NCI-H1436 treated with DMSO at 0.1 percent for 48 hours (cell line): ENCODE data around the gene CREB3L4.
A peak's percentile ranks its signal among the peaks of the same experiment; 100 is the strongest.
"Not testable (repeated sequence)": the region's sequence is repeated elsewhere in the genome, so short reads cannot be mapped to it uniquely, and the experiment has no call there.

Source experiments
- DNase-seq: peaks from one replicate; lab custom pipeline; 2025; lab: John Stamatoyannopoulos, UW

Gene CREB3L4

DNA sequence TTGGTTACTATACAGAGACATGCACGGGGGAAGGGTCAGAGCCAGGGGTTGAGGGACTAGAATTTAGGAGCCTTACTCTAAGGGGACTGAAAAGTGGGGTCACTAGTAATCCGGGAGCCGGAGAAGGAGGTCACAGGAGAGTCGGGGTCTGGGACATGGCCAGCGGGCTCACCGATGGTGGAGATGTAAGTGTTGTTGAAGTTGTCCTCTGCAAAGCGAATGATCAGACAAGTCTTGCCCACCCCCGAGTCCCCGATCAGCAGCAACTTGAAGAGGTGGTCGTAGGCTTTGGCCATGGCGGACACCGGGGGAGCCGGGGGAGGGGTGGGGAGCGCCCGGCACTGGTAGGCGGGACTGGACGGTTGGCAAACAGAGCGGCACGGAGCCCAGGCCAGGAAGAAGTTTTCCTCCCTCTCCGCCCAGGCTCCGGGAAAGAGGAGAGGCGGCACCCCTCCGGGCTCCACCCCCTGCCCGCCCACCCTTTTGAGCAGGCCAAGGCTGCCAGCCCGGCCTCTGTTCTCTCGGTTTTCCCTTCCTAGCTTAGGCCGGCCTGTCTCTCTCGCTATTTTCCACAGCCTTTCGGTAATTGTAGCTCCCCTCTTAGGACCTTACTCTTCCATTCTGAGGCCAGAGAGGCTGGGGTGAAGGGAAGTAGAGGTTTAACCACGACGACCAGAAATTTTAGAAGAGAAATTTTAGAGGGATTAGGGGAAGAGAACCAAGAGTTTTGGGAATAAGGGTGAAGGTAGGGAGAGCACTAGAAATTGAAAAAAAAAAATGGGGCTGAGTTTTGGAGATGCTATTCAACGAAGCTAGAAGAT, 18.4 kb downstream of the CREB3L4 start, which contains the start of gene RAB13:
TSS of gene RAB13 (minus strand) at position 399 of the 821 bp plus-strand sequence. CDS start at position 296, 103 bp downstream.
- DNase-seq = peak; percentile 24

DNA sequence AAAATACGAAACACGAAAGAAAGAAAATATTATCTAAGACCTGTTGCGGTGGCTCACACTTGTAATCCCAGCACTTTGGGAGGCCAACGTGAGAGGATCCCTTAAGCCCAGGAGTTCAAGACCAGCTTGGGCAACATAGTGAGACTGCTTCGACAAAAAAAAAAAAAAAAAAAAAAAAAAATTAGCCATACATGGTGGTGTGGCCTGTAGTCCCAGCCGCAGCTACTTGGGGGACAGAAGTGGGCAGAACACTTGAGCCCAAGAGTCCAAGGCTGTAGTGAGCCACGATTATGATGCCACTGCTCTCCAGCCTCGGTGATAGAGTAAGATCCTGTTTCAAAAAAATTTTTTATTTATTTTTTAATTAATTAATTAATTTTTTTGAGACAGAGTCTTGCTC, 19.9 kb downstream of the CREB3L4 start:
- no peak for DNase-seq

DNA sequence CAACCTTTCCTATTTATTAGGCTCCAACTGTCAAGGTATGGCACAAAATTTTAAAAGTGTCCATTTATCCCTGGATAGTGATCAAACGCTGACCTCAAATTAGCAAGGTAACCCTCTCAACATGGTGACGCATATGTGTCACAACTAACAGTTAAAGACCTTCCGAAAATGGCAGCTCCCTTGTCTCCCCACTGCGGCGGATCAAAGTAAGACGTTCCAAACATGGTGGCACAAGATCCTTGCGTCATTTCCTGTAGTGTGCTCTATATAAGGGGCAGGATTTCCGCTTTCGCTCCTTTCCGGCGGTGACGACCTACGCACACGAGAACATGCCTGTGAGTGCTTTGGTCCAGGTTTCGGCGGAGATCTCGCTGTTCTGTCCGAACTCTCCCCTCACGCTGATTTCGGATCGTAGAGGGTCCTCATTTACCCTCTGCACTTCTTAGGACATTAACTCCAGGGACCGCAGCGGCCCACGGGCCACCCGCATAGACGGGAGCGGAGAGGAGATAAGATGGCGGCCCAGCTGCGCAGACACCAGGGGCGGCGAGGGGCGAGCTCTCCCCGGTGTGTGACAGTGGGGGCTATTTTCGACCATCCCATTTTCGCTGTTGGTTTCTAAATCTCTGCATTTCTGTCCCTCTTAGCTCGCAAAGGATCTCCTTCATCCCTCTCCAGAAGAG, 22.9 kb downstream of the CREB3L4 start, which contains the start of gene RPS27:
TSS of gene RPS27 (plus strand) at position 295 of the 683 bp plus-strand sequence. CDS start at position 330, 35 bp downstream.
- DNase-seq = peak; percentile 97

DNA sequence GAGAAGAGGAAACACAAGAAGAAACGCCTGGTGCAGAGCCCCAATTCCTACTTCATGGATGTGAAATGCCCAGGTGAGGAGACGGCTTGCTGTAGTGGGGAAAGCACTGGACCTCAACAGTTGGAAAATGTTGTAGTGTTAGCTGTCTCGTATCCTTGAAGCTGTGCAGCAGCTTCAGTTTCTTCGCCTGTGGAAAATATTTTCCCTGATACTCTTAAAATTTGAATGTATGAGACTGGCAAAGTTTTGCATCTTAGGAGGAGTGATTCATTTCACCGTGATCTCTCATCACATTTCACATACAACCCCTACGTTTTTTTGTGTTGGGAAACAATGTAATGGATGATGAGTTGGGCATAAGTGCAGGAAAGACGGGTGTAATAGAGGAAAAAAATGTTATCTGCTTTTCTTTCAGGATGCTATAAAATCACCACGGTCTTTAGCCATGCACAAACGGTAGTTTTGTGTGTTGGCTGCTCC, 23.5 kb downstream of the CREB3L4 start:
- DNase-seq = no peak

DNA sequence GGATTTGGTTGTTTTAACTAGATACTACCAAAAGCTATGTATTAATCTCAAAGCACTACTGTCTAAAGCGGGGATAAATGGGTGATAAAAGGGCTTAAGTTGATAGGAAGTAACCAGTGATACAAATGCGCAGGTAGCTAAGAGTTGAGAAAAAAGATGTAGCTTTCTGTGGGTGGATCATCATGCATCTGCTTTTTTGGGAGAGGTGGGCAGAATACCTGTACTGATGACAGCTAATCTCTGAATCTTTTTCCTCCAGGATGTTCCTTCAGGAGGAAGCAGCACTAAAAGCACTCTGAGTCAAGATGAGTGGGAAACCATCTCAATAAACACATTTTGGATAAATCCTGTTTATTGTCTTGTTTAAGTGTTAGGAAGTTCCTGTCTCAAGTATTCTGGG, 24.1 kb downstream of the CREB3L4 start:
- DNase-seq = no peak

DNA sequence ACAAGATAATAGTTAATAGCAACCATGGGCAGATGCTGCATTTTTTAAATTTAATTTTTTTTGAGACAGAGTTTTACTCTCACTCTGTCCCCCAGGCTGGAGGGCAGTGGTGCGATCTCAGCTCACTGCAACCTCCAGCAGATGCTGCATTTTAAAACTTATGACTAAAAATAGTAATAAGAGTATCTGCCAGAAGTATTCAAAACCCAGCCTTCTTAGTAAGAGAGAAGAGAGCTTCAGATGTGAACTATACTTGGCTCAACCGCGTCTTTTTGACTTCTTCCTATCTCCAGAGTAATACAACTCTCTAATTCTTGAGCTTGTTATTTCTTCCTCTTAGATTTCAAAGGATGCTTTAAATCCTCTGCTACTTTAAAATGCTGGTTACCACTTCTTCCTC, 27.5 kb downstream of the CREB3L4 start:
- DNase-seq = no peak

DNA sequence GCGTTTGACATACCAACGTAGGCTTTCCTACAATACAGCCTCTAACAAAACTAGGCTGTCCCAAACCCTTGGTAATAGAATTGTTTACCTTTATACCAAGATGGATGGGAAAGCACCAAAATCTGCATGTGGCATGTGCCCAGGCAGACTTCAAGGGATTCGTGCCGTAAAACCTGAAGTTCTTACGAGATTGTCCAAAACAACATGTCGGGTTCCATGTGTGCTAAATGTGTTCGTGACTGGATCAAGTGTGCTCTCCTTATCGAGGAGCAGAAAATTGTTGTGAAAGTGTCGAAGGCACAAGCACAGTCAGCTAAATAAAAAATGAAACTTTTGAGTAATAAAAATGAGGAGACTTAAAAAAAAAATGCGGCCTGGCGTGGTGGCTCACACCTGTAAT, 27.9 kb downstream of the CREB3L4 start:
- no peak for DNase-seq

DNA sequence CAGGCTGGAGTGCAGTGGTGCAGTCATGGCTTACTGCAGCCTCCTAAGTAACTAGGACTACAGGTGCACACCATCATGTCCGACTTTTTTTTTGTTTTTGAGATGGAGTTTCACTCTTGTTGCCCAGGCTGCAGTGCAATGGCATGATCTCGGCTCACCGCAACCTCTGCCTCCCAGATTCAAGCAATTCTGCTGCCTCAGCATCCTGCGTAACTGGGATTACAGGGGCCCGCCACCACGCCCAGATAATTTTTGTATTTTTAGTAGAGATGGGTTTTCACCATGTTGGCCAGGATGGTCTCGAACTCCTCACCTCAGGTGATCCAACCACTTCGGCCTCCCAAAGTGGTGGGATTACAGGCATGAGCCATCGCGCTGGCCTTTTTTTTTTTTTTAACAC, 29.2 kb downstream of the CREB3L4 start:
- DNase-seq = not testable (repeated sequence)

DNA sequence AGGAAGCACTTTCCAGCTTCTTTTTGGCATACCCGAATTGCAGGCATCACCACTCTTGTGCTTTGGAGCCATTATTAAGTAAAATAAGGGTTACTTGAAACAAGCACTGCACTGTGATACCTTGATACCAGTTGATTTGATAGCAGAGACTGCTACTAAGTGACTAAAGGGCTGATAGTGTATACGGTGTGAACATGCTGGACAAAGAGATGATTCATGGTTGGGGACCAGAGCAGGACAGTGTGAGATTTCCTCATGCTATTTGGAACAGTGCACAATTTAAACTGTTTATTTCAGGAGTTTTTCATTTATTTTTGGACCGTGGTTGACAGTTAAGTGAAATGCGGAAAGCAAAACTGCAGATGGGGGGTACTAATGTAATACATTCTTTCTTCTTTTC, 32.7 kb downstream of the CREB3L4 start:
- DNase-seq = no peak

DNA sequence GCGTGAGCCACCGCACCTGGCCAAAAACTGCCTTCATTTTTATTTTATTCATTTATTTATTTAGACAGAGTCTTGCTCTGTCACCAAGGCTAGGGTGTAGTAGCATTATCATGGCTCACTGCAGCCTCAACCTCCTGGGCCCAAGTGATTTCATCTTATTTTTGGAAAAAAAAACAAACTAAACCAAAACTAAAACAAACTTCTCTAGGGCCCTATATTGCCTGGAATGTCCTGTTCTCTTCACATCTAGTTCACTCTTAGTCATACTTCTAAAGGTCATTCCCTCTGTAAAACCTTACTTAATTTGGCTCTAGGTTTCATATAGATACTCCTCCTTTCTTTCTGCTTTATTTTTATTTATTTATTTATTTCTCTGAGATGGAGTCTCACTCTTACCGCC, 38.4 kb downstream of the CREB3L4 start:
- no peak for DNase-seq

DNA sequence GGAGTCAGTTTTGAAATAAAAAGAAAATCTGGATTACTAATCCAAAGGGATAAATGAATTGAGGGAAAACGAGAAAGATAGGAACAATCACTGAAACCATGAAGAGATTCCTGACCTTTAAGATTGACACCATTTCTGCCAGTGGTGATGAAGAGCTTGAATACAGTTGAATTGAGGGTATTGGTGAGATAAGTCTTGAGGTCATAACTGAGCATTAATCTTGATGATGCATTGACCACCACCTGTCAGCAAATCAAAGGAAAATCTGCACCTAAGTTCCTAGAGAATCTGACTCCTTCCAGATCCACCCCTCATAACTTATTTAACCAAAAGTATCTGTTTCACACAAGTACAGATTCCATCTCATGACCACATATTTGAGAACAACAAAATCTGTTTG, 44.4 kb downstream of the CREB3L4 start:
- no peak for DNase-seq

DNA sequence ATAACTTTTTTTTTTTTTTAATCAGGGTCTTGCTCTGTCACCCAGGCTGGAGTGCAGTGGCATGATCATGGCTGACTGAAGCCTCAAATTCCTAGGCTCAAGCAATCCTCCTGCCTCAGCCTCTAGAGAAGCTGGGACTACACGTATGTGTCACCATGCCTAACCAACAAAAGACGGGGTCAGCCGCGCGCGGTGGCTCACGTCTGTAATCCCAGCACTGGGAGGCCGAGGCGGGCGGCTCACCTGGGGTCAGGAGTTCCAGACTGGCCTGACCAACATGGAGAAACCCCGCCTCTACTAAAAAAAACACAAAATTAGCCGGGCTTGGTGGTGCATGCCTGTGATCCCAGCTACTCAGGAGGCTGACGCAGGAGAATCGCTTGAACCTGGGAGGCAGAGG, 44.8 kb downstream of the CREB3L4 start:
- DNase-seq = not testable (repeated sequence)

DNA sequence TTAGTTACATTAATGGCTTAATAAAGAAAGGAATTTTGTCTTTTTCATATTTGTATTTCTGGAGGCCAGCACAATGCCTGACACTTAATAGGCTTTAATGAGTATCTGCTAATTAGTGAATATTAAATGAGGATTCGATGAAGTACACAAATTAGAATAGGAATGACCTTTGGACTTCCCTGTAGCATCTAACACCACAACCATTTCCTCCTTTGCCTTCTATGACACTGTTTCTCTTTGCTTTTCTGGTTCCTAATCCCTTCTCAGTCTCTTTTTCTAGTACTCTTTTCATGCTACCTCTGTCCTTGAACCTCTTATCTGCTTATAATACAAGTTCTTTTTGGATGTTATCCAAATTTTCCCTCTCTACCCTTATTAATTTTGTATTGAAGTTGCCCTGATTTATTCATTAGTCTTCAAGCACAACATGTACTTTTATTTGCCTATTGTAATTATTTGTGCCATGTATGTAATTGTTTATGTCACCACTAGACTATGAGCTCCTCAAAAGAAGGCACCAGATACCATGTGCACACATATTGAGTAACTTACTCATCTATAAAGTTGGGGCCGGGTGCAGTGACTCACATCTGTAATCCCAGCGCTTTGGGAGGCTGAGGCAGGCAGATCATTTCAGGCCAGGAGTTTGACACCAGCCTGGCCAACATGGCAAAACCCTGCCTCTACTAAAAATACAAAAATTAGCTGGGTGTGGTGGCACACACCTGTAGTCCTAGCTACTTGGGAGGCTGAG, 46.6 kb downstream of the CREB3L4 start:
- DNase-seq = no peak

DNA sequence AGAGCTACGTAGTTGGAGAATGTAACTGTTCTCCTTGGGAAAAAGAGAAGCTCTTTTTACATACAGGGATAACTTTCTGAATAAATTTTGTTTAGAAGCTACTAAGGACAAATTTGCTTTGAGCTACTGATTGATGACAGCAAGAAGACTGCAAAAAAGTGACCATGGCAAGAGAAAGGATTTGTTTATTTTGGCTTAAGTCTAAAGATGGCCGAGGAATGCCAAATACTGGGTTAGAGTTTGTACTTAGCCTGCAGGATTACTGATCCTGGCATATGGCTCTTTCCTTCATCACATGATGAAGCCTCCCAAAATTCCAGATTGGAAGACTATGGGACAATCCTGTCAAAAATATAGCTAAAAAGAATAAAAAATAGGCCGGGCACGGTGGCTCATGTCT, 51.6 kb downstream of the CREB3L4 start:
- DNase-seq = no peak

DNA sequence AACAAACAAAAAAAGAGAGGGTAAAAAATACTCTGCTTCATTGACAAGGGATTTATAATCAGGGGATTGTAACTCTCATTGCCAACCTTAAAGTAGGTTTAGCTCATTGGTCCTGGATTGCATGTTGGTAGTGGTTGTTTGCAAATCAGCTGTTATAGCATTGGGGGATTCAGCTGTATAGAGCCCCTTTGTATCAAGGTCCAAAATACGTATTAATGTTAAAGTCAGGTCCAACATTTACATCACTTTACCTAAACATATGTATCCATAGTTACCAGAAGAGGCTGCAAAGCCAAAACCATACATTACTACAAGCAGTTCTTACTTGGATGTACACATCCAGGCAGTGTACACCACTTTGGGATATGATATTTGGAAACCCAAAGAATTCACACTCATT, 52.2 kb downstream of the CREB3L4 start:
- no peak for DNase-seq
